Left forelimb (tissue), 1 donor: ENCODE data around the gene PDE1A.

Experiments used
- DNase-seq: peaks from one replicate; pipeline ENCODE4 v3.0.0-alpha.2; 2018; ENCODE audit warnings: low spot score

The PDE1A gene

GRCh38 chr2:182267971-182268370 lies 158.9 kb downstream of the PDE1A start:
- no peak for DNase-seq

GRCh38 chr2:182266909-182267308 lies 159.9 kb downstream of the PDE1A start:
- no peak for DNase-seq

GRCh38 chr2:182265718-182266117 lies 161.1 kb downstream of the PDE1A start:
- DNase-seq, result no peak

- no peak for DNase-seq
Measured at GRCh38 chr2:182261860-182262387, 164.9 kb downstream of the PDE1A start.

- DNase-seq, result no peak
Measured at GRCh38 chr2:182259629-182260150, 167.1 kb downstream of the PDE1A start.

- DNase-seq, result no peak
Measured at GRCh38 chr2:182252534-182252933, 174.3 kb downstream of the PDE1A start.

GRCh38 chr2:182248898-182249297 lies 177.9 kb downstream of the PDE1A start:
- no peak for DNase-seq

GRCh38 chr2:182248362-182248761 lies 178.5 kb downstream of the PDE1A start:
- DNase-seq, result no peak

- no peak for DNase-seq
Measured at GRCh38 chr2:182247831-182248230, 179.0 kb downstream of the PDE1A start.

GRCh38 chr2:182245963-182246362 lies 180.9 kb downstream of the PDE1A start:
- no peak for DNase-seq

- DNase-seq, result no peak
Measured at GRCh38 chr2:182242609-182243008, 184.2 kb downstream of the PDE1A start.

- DNase-seq, result no peak
Measured at GRCh38 chr2:182241936-182242335, 184.9 kb downstream of the PDE1A start.

- DNase-seq, result no peak
Measured at GRCh38 chr2:182240862-182241371, 185.9 kb downstream of the PDE1A start.

GRCh38 chr2:182230561-182230960 lies 196.3 kb downstream of the PDE1A start:
- no peak for DNase-seq

- no peak for DNase-seq
Measured at GRCh38 chr2:182229297-182229696, 197.5 kb downstream of the PDE1A start.

- DNase-seq, result no peak
Measured at GRCh38 chr2:182228741-182229140, 198.1 kb downstream of the PDE1A start.

GRCh38 chr2:182228073-182228473 lies 198.8 kb downstream of the PDE1A start:
- DNase-seq, result no peak

- no peak for DNase-seq
Measured at GRCh38 chr2:182226807-182227206, 200.0 kb downstream of the PDE1A start.

GRCh38 chr2:182224669-182225068 lies 202.2 kb downstream of the PDE1A start:
- no peak for DNase-seq

GRCh38 chr2:182220998-182221397 lies 205.8 kb downstream of the PDE1A start:
- DNase-seq, result no peak

GRCh38 chr2:182220335-182220734 lies 206.5 kb downstream of the PDE1A start:
- no peak for DNase-seq

- DNase-seq, result no peak
Measured at GRCh38 chr2:182210669-182211068, 216.2 kb downstream of the PDE1A start.

- no peak for DNase-seq
Measured at GRCh38 chr2:182208421-182208820, 218.4 kb downstream of the PDE1A start.

- DNase-seq, result no peak
Measured at GRCh38 chr2:182207049-182207746, 219.6 kb downstream of the PDE1A start.
